Osteoblast (primary cell): ENCODE data around the gene CNN2. TPM values are rescaled to one million over a fixed set of nuclear protein-coding genes. Genes with fewer than 3 reads are reported as not detected.

ENCODE experiments used
- DNase-seq: peaks from one replicate; pipeline ENCODE4 v3.0.0; 2011; ENCODE audit warnings: low spot score, mixed read lengths; ENCODE audit not compliant: insufficient read length; ENCODE audit errors: missing footprints
- H2AFZ ChIP-seq: 2 replicates; pipeline ENCODE4 v1.6.0; 2011; ENCODE audit warnings: mild to moderate bottlenecking, low read length
- H3K27ac ChIP-seq: 2 replicates; pipeline ENCODE4 v1.5.1; 2011; ENCODE audit warnings: mild to moderate bottlenecking, low read depth, low read length, moderate library complexity
- H3K27me3 ChIP-seq: 2 replicates; pipeline ENCODE4 v1.6.0; 2012; ENCODE audit warnings: mild to moderate bottlenecking, control low read depth, inconsistent platforms, low read length, moderate library complexity; ENCODE audit not compliant: insufficient read depth
- H3K36me3 ChIP-seq: 2 replicates; pipeline ENCODE4 v1.5.1; 2011; ENCODE audit warnings: mild to moderate bottlenecking, low read length, control low read depth, moderate library complexity; ENCODE audit not compliant: insufficient read depth
- H3K4me1 ChIP-seq: 2 replicates; pipeline ENCODE4 v1.5.1; 2011; ENCODE audit warnings: mild to moderate bottlenecking, low read length, control low read depth, moderate library complexity; ENCODE audit not compliant: insufficient read depth
- H3K4me2 ChIP-seq: 2 replicates; pipeline ENCODE4 v1.6.0; 2011; ENCODE audit warnings: mild to moderate bottlenecking, low read length; ENCODE audit not compliant: insufficient read depth
- H3K4me3 ChIP-seq: fragments of 200-600 bp; sonication (generic); 3 replicates; pipeline ENCODE4 v1.5.1; 2012; ENCODE audit warnings: mild to moderate bottlenecking, low read length, inconsistent platforms; ENCODE audit not compliant: insufficient read depth
- H3K79me2 ChIP-seq: 2 replicates; pipeline ENCODE4 v1.6.0; 2012; ENCODE audit warnings: mild to moderate bottlenecking, low read length, control low read depth, inconsistent platforms; ENCODE audit not compliant: insufficient read depth
- H3K9me3 ChIP-seq: 2 replicates; pipeline ENCODE4 v1.5.1; 2011; ENCODE audit warnings: low read depth, low read length, control low read depth
- H4K20me1 ChIP-seq: 2 replicates; pipeline ENCODE4 v1.6.0; 2012; ENCODE audit warnings: mild to moderate bottlenecking, low read length, control low read depth; ENCODE audit not compliant: insufficient read depth
- CTCF ChIP-seq: IDR thresholded peaks from 2 replicates; pipeline ENCODE4 v1.5.1; 2011; ENCODE audit warnings: mild to moderate bottlenecking, low read depth, low read length, moderate library complexity; ENCODE audit errors: extremely low read depth
- total RNA-seq: library from RNA; depleted of rRNA; stranded (reverse); fragments of >200 nt; gene quantifications from 2 replicates; pipeline ENCODE4 v1.2.3, GENCODE V29; 2012

CNN2 gene
- total RNA-seq, 1 donor = 594 TPM

DNA sequence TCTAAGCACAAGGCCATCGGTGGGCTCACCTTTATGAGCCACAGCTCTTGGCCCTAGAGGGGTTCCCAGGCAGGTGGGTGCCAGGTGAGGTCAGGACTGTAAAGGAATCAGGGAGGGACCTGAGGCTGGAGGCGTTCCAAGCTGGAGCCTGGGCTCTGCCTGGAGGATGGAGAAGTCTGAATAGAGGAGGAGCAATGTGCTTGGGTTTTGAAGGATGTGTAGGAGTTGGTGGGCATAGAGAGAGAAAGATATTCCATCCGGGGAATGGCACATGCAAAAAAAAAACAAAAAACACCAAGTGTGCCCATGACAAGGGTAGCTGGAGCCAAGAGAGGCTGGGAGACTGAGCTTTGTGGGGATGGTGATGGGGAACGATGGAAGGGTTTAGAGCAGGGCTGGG lies 23.8 kb upstream of the CNN2 start:
- H3K4me3 ChIP-seq = no peak overlapping the region
- no peaks in the 10 kb centered on the region for H3K9me3 ChIP-seq
- no peaks in the 10 kb centered on the region for H3K4me1 ChIP-seq
- H3K79me2 ChIP-seq = no peaks in the 10 kb centered on the region
- H3K4me2 ChIP-seq = no peak overlapping the region
- TF ChIP-seq CTCF = no peak
- H2AFZ ChIP-seq = no peak overlapping the region
- no peak for DNase-seq
- H4K20me1 ChIP-seq = no peaks in the 10 kb centered on the region
- peaks cover 34% of the 10 kb centered on the region for H3K27me3 ChIP-seq
- H3K27ac ChIP-seq = no peak overlapping the region
- H3K36me3 ChIP-seq = no peaks in the 10 kb centered on the region

DNA sequence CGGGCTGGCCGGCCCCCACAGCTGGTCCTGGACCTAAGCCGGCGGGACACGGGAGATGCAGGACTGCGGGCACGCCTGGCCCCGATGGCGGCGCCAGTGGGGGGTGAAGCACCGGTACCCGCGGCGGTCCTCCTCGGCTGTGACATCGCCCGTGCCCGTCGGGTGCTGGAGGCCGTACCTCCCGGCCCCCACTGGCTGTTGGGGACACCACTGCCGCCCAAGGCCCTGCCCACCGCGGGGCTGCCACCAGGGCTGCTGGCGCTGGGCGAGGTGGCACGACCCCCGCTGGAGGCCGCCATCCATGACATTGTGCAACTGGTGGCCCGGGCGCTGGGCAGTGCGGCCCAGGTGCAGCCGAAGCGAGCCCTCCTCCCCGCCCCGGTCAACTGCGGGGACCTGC lies 23.1 kb upstream of the CNN2 start:
- Histone ChIP-seq H3K27me3 (peaks cover 28% of the 10 kb centered on the region), H3K4me3 (no peak overlapping the region), H4K20me1 (peaks cover under 1% of the 10 kb centered on the region), H3K4me1 (no peaks in the 10 kb centered on the region), H3K36me3 (no peaks in the 10 kb centered on the region), H2AFZ (no peak overlapping the region), H3K79me2 (no peaks in the 10 kb centered on the region), H3K27ac (no peak overlapping the region), H3K4me2 (no peak overlapping the region), H3K9me3 (no peaks in the 10 kb centered on the region)
- no peak for TF ChIP-seq CTCF
- no peak for DNase-seq

DNA sequence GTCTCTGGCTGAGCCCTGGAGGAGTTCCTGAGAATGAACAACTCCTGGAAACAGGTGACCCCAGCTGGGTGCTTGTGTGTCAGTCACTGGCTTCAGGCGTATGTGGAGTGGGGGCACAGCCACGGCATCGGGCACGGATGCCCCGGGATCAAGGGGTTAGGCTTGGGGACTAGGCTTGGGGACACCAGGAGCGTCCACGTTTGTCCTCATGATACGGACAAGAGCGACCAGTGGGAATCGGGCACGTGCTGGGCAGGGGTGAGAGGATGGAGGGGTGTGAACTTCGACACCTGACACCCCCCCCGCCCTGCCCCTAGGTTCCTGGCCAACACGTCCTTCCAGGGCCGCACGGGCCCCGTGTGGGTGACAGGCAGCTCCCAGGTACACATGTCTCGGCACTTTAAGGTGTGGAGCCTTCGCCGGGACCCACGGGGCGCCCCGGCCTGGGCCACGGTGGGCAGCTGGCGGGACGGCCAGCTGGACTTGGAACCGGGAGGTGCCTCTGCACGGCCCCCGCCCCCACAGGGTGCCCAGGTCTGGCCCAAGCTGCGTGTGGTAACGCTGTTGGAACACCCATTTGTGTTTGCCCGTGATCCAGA lies 22.1 kb upstream of the CNN2 start:
- Histone ChIP-seq H4K20me1 (peaks cover 3% of the 10 kb centered on the region), H3K79me2 (no peaks in the 10 kb centered on the region), H2AFZ (no peak overlapping the region), H3K4me1 (no peaks in the 10 kb centered on the region), H3K4me2 (no peak overlapping the region), H3K27me3 (peaks cover 18% of the 10 kb centered on the region), H3K27ac (no peak overlapping the region), H3K4me3 (no peak overlapping the region), H3K36me3 (no peaks in the 10 kb centered on the region), H3K9me3 (no peaks in the 10 kb centered on the region)
- no peak for TF ChIP-seq CTCF
- no peak for DNase-seq

DNA sequence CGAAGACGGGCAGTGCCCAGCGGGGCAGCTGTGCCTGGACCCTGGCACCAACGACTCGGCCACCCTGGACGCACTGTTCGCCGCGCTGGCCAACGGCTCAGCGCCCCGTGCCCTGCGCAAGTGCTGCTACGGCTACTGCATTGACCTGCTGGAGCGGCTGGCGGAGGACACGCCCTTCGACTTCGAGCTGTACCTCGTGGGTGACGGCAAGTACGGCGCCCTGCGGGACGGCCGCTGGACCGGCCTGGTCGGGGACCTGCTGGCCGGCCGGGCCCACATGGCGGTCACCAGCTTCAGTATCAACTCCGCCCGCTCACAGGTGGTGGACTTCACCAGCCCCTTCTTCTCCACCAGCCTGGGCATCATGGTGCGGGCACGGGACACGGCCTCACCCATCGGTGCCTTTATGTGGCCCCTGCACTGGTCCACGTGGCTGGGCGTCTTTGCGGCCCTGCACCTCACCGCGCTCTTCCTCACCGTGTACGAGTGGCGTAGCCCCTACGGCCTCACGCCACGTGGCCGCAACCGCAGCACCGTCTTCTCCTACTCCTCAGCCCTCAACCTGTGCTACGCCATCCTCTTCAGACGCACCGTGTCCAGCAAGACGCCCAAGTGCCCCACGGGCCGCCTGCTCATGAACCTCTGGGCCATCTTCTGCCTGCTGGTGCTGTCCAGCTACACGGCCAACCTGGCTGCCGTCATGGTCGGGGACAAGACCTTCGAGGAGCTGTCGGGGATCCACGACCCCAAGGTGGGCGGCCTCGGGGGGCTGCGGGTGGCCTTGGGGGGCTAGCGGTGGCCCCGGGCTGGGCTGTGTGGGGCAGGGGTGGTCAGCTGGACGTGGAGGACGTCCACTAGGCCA lies 21.4 kb upstream of the CNN2 start:
- Histone ChIP-seq H2AFZ (no peak overlapping the region), H3K79me2 (no peaks in the 10 kb centered on the region), H3K27ac (no peak overlapping the region), H3K9me3 (no peaks in the 10 kb centered on the region), H3K36me3 (no peaks in the 10 kb centered on the region), H3K4me2 (no peak overlapping the region), H3K4me1 (no peaks in the 10 kb centered on the region), H3K27me3 (peaks cover 14% of the 10 kb centered on the region), H3K4me3 (no peak overlapping the region), H4K20me1 (peaks cover 3% of the 10 kb centered on the region)
- no peak for TF ChIP-seq CTCF
- no peak for DNase-seq
